H1 (cell line): ENCODE data around the gene ERP29. TPM values are rescaled to one million over a fixed set of nuclear protein-coding genes. Genes with fewer than 3 reads are reported as not detected.

Source experiments
- CTBP2 ChIP-seq: IDR thresholded peaks from 2 replicates; pipeline ENCODE4 v1.7.0; 2011; ENCODE audit warnings: borderline replicate concordance, mild to moderate bottlenecking, moderate library complexity, mixed read lengths, low read length; ENCODE audit not compliant: insufficient read depth, insufficient read length
- EP300 ChIP-seq, 2 experiments: IDR thresholded peaks; 1 replicate in 1 of 2; 2 replicates in 1 of 2; pipeline ENCODE4 v1.6.1; 2011 to 2012; ENCODE audit warnings: low read depth in 2 of 2, low read length in 2 of 2, mild to moderate bottlenecking in 2 of 2, borderline replicate concordance in 1 of 2, inconsistent platforms in 1 of 2, moderate library complexity in 1 of 2
- KDM4A ChIP-seq: IDR thresholded peaks from one replicate; pipeline ENCODE4 v1.7.1; 2012; ENCODE audit warnings: low read depth, mild to moderate bottlenecking, moderate library complexity, low read length, inconsistent platforms; ENCODE audit not compliant: severe bottlenecking
- MAFK ChIP-seq: IDR thresholded peaks from 2 replicates; pipeline ENCODE4 v1.6.1; 2012; ENCODE audit warnings: low read depth, mild to moderate bottlenecking, improper control_type of control experiment, low read length
- POLR2A ChIP-seq, 2 experiments: IDR thresholded peaks; 1 replicate in 1 of 2; 2 replicates in 1 of 2; pipeline ENCODE4 v1.6.1; 2011; ENCODE audit warnings: low read depth in 2 of 2, low read length in 2 of 2, mild to moderate bottlenecking in 2 of 2; ENCODE audit errors: control extremely low read depth in 1 of 2
- SP2 ChIP-seq: IDR thresholded peaks from 2 replicates; pipeline ENCODE4 v1.6.1; 2012; ENCODE audit warnings: mild to moderate bottlenecking, low read length, inconsistent platforms
- TCF12 ChIP-seq: IDR thresholded peaks from 2 replicates; pipeline ENCODE4 v1.6.1; 2011; ENCODE audit warnings: low read depth, mild to moderate bottlenecking, low read length
- polyA plus RNA-seq, 7 experiments: library from polyadenylated mRNA; depleted of rRNA in 3 of 7; stranded (reverse) in 5 of 7; unstranded in 2 of 7; fragments of >200 nt in 5 of 7; fragments of 200-250 nt in 2 of 7; gene quantifications; 1 replicate in 5 of 7; 2 replicates in 1 of 7; 4 replicates in 1 of 7; pipeline versions ENCODE4 v1.2.1 to v1.2.3, GENCODE V29; 2011 to 2013; ENCODE audit warnings: missing spikeins in 2 of 7, mixed read lengths in 2 of 7
- total RNA-seq: library from RNA; stranded (reverse); fragmentation: NEBNext Ultra II Directional; extraction: Animal tissue kit (Norgen Biotek cat#: 25700); gene quantifications from 2 replicates; pipeline ENCODE4 v1.2.1, GENCODE V29; 2021
- TF ChIP-seq, protein P1 (sequence below): IDR thresholded peaks from 2 replicates; pipeline ENCODE4 v1.6.1; 2012; ENCODE audit warnings: inconsistent platforms

The ERP29 gene
- total and polyA plus RNA-seq, 2 of the 8 experiments (the other 6 are each of a cell fraction or from before 2014, with no cell fraction given): 88.7 to 171 TPM

DNA sequence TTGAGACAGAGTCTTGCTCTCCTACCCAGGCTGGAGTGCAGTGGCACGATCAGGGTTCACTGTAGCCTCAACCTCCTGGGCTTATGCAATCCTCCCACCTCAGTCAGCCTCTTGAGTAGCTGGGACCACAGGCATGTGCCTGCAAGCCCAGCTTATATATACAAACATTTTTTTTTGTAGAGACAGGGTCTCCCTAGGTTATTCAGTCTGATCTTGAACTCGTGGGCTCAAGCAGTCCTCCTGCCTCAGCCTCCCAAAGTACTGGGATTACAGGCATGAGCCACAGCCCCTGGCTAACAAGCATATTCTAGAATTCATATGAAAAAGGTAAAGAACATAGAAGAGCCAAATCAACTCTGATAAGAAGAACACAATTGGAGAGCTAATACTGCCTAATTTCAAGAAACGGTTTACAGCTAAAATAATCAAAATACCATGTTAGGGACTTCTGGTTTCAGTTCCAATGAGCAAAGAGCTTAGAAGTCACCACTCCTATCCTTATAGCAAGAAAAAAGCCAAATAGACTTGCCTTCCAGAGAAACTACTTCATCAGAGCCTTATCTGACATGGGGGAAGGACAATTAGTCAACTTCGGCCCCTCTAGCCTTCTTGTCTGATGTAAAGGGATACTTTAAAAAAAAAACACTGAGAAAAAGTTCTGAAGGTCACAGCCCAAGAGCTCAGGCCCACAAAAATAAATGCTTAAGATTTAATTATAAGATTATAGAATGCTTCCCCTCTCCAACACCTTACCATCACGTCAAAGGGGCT lies 37.9 kb upstream of the ERP29 start (continued):
- TF ChIP-seq POLR2A (IDR thresholded peaks at IDR 0.05; ENCODE audit: control extremely low read depth in 1 of 2, low read depth in 2 of 2, low read length in 2 of 2) (no peak), SP2 (no peak), EP300 (IDR thresholded peaks at IDR 0.05; ENCODE audit: borderline replicate concordance in 1 of 2, low read depth in 2 of 2, low read length in 2 of 2) (no peak), MAFK (no peak), CTBP2 (no peak), TCF12 (no peak), KDM4A (no peak)
- TF ChIP-seq, protein P1, sequence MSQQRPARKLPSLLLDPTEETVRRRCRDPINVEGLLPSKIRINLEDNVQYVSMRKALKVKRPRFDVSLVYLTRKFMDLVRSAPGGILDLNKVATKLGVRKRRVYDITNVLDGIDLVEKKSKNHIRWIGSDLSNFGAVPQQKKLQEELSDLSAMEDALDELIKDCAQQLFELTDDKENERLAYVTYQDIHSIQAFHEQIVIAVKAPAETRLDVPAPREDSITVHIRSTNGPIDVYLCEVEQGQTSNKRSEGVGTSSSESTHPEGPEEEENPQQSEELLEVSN: no peak
